CD4-positive, alpha-beta T cell treated with Interleukin-21 for 1 hour (primary cell): Measurements from ENCODE around the gene DCAKD.

Experiments
- DNase-seq: peaks from one replicate; pipeline ENCODE4 v3.0.0-alpha.2; 2020

Gene DCAKD

DNA sequence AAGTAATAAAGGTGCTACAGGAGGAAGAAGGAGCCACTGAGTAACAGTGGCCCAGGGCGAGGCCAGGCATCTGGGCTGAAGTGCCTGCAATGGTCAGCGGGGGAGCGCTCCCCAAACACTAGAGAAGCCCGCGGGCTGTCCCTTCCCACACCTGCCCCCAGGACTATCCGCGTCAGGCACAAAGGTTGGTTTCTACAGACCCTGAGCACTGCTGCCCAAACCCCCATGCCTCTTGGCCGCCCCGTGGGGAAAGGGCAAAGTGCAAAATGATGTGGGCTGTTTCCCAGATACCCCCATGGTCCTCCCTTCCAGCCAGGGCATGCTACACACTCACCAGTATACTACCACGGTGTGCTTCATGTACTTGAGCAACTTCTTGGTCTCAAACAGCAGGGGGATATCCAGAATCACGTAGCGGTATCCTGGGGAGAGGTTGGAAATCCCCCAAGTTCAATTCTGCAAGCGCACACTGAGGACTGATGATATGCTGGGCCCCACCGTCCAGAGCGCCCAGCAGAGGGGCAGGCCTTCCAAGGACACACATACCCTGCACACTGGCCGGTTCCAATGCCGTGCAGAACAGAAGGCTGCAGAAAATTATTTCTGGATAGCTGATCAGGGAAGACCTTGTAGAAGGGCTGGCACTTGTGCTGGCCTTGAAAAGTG lies 21.5 kb downstream of the DCAKD start:
- DNase-seq = no peak

DNA sequence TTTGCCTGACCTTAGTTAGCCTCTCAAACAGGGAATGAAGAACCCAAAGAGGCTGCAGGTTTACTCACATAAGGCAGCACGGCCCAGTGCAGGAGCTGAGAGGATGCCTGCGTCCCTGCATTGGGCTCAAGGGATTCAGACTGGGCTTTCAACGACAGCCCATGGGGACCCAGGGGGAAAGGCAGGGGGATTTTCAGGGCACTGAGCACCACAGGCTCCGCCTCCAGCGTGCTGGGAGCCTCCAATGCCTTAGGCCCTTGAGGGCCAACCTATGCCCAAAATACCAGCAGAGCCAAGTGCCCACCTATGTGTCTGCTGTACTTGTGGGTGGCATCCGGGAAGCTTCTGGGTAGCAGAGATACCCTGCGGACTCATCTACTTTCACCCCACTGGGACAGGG lies 22.3 kb downstream of the DCAKD start:
- no peak for DNase-seq

DNA sequence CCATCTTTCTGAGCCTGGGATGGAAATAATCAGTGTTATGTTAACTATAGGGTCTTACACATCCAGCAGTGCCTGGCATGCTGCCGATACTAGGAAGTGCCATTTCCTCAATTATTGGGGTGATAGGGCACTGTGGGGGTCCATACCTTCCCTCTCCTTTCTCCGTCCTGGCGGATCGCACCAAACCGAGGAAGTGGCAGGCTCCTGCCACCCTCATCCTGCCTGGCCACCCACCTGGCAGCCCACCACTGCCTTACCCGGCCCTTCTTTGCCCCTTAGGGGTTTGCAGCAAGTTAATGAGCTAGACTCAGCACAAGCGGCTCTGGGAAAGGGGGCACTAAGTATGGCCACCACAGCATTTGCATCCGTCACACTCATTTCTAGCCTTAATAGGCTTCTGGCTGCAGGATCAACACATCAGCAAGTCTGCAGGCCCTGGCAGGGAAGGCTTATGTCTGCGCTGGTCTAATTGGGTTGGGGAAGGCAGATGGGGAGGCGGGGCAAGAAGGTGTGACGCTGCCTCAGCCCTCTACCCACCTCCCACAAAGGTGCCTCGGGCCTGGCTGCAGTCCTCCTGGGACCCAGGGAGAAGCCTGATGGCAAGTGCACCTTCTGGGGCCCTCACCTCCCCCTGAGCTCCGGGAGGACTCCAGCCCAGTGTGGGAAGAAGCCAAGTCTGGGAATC lies 28.6 kb downstream of the DCAKD start:
- no peak for DNase-seq

DNA sequence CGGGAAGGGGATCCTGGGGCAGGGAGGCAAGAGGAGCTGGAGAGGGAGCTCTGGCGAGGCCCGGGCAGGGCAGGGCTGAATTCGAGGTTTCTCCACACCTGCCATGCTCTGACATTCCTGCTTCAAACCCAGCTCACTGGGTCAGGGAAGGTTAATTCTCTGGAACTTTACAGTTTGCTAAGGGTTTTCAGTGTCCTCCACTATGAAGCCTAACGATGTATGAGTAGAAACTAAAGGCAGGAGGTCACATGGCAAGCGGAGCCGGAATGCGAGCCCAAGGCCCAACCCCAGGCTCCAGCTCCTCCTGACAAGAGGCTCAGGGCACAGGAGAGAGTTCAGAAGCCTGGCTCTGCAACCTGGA lies 29.2 kb downstream of the DCAKD start:
- DNase-seq = no peak

DNA sequence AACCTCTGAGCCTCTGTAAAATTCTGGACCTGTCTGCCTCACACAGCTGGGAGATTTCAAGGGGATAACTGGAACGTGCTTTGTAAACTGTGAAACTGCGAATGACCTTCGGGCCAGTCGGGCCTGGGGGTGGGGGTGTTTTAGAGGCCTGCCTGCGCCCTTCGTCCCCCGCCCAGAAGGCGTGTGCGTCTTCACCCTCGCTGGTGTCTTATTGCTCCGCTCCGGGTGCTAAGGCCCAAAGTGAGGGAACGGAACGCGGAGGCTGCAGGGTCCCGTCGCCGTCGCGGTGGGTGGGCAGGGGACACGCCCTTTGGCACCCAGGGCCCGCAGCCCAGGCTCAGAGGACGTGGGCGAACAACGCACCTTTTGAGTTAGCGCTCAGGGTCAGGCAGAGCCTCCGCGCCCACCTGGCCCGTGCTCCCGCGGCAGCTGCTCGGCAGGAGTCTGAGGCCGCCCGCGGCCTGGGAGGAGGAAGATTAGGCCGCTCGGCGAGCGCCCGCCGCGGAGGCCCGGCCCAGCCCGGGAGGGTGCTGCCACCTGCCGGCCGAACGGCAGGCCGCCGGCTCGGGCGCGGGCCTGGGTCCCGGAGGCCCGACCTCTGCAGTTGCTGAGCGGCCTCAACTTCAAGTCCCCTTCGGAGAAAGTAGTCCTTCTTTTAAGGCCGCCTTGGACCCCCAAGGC lies 29.7 kb downstream of the DCAKD start:
- DNase-seq = peak; percentile 63

DNA sequence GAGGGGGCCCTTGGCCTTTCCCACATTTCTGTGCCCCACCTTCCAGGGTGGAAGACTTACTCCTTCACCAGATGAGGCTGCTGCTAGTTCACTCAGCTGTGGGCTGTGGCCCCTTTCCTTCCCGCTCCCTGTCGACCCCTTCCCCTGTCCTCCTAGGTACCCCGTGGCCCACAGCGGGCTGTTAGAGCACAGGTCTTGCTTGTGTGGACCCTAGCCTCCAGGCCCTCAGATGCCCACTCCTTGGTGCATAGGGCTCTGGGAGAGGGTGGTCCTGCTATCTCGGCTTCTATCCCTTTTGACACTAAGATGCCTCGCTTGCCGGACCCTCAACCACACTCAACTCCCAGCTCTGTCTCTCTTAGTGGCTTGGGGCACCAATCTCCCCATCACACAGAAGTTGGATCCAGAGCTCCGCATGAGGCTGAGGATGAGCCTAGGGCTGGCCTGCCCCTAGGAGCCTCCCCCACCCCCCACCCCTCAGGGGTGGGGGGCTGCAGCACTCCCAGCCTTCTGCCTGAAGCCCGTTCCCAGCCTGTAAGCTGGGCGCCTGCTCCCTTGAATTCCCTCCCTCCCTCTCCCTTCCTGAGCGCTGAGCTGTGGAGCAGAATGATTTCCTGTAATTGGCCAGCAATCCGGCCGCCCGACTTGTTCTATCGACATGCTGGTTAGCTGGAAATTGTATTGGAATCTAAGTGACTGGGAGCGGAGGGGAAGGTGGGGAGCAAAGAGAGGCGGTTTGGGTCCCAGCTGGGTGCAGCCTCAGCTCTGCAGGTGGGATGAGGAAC lies 30.9 kb downstream of the DCAKD start:
- DNase-seq = no peak

DNA sequence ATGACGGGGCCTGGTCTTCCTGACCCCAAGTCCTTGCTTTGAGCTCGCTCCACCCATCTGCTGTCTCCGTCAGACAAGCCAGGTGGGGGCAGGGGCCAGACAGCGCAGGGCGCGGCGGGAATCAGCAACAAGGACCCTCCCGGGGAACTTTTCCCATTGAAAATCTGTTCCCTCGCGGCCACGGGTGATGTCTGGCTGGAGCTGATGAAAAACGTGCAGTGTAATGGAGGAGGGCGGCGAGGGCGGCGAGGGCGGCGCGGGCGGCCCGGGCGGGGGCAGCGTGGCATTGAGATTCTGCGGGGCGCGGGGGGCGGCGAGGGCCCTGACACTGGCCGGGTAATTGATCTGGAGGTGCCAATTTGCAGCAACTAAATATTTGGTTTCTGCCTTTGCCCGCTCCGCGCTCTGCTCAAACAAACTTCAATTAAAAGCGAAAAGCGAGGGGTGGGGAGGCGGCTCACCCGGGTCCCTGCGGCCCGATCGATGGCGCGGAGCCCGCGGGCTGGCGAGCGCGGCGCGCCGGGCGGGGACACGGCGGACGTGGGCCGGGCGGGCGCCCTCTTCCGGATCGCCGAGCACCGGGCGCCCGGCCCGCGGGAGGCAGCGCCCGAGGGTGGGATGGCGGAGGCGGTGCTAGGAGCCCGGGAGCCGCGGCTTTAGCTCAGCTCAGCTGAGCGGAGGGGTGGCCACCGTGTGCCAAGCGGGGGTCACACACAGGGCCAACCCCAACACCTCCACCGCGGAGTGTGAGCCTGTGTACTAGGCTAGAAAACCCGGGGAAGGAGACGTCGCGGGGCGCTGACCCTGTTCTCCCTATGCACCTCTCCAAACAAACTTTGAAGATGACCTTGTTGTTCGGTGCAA lies 32.4 kb downstream of the DCAKD start:
- DNase-seq = peak; percentile 26

DNA sequence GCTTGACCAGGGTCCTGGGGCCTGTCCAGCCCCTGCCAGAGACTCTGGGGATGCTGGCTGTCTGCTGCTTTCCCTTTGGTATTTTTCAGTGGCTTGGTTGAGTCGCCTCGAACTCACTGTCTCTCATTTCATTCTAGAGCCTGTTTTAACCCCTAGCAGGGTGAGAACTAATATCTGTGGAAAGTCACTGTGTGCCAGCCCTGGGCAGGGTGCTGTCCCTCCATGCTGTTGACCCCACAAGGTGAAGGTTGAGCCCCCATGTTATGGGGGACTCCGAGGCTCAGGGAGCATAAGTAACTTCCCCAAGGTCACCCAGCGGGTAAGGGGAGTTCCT lies 33.0 kb downstream of the DCAKD start:
- DNase-seq = no peak

DNA sequence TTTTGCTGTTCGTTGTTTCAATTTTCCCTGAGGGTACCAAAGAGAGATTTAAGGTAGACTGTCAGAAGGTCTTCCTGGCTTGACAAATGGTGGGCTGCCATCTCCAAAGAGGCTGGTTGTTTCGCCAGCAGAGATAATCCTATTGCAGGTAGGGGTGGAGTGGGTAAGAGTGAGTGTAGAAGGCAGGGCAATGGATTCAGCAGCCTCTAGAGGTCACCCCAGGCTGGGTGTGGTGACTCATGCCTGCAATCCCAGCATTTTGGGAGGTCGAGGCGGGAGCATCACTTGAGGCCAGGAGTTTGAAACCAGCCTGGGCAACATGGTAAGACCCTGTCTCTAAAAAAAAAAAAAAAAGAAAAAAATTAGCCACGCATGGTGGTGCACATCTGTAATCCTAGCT lies 34.6 kb downstream of the DCAKD start:
- DNase-seq = no peak

DNA sequence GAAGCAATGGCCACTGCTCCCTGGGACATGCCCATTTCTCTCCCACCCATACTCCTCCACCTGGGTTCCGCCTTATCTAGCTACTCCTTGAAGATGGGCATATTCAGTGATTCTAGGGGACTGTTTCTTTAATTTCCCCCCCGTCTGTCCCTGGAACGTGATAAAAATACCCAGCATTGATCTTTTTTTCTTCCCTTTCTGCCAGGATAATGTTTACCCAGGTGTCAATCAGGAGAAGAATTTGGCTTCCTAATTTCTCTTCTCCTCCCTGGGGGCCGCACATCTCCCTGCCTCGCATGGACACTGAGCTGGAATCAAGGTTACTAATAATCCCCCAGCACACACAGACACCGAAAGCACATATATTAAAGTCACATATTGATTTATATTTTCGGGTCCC lies 35.2 kb downstream of the DCAKD start:
- no peak for DNase-seq

DNA sequence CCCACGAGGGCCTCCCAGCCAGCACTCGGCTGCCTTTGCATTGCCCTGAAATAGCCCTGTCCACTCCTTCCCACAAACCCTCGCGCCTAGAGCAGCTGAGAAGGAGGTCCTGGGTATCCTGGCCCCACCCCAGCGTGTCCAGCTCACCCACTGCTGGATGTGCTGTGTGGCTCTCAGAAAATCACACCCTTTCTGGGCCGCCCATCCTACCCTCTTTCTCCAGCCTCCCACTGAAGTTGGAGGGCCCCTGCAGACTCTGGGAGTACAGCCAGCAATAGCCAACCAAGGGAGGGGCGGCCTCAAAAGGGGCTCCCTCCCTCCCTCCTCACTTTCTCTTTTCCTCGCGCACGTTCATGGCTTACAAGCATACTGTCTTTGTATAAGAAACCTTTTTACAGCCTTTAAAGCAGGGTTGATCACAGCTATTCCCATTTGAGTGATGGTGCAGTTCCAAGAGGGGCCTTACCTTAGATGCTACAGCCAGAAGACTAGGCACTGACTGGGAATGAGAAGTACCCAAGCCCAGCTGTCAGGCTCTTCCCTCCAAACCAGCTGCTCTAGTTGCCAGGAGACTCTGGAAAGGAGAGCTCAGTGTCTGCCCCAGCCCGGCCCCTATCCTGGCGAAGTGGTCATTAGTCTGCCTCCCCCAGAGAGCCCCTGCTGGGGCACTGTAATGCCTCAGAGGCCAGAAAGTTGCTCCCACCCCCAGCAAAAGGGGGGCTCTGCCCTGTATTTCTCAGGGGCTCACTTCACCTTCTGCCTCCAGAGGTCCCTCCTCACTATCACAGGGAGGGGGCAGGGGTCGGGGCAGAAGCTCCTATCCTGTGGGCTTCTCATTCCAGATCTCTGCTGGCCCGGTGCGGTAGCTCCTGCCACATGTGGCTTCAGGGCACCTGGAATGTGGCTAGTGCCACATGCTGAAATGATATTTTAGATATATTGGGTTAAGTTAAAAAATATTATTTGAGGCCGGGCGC lies 38.1 kb downstream of the DCAKD start:
- DNase-seq = no peak

DNA sequence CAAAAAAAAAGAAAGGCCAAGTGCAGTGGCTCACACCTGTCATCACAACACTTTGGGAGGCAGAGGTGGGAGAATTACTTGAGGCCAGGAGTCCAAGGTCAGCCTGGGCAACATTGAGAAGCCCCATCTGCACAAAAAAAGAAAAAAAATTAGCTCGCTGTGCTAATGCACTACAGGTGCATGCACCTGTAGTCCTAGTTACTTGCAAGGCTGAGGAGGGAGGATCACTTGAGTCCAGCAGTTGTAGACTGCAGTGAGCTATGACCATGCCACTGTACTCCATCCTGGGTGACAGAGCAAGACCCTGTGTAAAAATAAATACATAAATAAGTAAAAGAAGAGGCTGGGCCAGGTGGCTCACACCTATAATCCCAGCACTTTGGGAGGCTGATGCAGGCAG lies 39.7 kb downstream of the DCAKD start:
- DNase-seq = no peak

DNA sequence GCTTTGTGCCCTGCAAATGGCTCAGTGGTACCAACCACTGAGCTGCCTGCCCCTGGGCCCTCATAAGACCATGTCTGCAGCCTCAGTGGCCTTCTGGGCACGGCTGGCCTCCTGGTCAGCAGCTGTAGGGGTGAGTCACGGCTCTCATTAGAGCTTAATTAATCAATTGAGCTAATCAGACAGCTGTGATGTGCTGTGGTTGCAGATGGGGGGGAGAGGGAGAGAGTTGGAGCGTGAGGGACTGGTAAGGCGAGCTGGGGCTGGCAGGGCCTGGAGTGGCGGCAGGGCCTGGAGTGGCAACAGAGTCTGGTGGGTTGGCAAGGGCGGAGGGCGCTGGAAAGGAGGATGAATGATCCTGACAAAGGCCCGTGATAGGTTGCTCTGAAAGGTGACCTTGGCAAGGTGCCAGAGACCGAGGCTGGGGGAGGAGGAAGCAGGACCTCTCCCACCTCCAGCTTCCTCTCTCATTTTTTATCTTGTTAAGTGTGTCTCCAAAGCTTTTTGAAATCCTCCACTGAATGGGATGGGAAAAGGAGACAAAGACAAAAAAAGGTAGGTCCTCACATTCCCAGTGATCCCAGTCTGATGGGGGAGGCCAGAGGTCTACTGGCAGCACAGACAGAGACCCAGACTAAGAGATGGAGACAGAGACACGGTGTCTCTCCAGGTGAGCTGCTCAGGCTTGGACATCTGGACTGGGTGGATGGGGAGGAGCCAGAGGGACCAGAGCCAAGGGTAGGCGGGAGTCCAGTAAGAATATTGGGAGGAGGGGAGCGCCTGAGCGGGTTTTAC lies 41.6 kb downstream of the DCAKD start:
- DNase-seq = no peak

DNA sequence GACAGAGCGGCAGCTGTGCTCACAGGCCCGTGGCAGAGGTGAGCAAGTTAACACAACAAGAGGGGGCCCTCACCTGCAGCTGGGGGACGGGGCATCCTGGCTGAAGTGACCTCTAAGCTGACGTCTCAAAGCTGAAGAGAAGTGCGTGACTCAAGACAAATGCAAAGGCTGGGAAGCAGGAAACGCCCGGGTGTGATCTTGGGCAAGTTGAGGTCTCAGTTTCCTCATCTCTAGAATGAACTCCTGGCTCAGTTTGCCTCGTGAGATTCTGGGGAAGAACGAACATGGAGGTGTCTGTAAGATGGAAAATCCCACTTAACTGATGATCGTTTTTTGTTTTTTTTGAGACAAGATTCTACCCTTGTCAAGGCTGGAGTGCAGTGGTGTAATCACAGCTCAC lies 43.2 kb downstream of the DCAKD start:
- no peak for DNase-seq

DNA sequence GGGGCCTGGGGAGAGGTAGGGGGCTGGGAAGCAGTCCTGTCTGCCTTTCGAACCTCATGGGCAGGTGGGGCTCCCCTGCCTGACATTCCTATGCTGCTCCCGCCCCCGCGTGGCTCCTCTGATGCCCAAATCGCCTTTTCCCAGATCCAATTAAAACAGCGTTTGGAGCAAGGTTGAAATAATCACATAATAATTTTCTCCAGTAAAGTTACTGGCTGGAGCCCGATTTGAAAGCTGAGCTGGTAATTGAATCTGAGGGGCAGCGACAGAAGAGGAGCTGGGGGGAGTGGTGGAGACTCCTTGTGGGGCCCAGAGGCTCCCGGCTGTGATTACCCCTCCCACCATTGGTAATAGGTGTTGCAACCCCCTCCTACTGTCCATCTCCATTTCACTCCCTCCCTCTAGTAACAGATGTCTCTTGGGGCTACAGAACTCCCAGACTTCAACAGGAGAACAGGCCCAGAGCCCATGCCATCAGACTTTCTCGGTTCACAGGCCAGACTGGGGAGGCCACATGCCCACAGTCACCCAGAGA lies 44.4 kb downstream of the DCAKD start:
- DNase-seq = no peak

DNA sequence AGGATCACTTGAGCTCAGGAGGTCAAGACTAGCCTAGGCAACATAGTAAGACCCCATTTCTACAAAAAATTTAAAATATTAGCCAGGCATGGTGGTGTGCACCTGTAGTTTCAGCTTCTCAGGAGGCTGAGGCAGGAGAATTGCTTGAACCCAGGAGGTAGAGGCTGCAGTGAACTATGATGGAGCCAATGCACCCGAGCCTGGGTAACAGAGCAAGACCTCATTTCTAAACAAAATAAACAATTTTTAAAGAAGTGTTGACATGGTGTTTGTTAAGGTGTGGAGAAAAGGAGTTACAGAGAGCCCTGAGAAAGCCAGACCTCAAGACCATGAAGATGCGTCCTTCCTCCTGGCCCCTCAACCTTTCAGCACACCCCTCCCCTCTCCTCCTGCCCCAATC lies 45.7 kb downstream of the DCAKD start:
- no peak for DNase-seq

DNA sequence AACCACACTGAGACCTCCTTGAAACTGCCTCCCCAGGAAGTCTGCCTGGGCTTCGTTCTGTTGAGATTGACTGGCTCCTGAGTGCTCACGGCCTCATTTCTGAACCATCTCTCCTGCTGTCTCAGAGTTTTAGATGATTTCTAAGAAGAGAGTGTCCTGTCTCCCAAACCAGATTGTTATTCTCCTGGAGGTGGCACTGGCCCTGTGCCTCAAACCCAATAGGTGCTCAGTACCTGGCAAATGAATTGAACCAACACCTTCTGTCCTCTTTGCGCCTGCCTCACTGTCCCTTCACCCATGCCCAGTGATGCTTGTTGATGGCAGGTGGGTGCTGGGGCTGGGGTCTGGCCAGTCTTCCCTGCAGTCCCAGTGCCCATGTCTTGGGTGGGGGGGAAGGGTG lies 47.0 kb downstream of the DCAKD start:
- no peak for DNase-seq

DNA sequence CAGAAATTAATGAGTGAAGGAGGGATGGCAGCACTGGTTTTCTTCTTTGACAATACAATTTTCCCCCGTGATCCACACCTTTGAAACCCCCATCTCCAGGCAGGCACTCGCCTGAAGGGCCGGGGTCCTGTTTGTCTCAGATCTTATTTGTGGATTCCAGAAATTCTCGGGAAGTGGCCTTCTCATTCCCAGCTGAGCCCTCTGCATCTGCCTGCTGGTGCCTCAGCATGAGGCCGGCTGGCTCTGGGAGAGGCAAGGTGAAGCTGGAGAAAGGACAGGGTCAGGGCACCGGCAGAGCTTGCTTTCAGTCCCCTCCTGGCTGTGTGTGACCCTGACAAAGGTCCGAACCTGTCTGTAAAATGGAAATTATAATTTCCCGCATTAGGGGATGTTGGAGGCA lies 47.6 kb downstream of the DCAKD start:
- DNase-seq = no peak

DNA sequence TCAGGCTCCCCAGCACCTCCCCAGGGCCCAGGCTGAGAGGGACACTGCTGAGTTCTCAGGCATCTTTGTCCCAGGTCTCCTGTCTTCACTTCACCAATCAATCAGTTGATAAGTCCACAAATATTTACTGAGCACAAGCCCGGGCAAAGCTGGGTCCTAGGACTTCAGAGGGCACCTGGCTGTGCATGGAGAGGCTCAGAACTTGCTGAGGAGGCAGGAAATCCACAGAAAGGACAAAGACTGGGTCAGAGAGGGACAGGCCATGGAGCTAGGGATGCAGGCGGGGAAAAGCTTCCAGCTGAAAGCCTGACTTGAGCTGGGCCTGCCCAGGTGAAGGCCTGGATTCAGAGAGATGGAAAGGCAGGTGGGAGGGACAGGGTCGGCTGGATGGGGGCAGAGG lies 50.1 kb downstream of the DCAKD start:
- no peak for DNase-seq

DNA sequence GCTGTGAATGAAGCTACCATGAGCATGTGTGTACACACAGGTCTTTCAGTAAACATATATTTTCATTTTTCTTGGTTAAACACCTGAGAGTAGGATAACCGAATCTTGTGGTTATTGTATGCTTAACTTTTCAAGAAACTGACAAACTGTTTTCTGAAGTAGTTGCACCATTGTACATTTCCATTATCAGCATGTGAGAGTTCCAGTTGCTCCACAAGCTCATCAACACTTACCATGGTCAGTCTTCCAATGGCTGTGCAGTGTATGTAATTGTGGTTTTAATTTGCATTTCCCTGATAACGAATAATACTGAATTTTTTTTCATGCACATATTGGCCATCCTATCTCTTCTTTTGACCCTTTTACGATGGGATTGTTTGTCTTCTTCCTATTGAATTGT lies 52.0 kb downstream of the DCAKD start:
- DNase-seq = no peak

DNA sequence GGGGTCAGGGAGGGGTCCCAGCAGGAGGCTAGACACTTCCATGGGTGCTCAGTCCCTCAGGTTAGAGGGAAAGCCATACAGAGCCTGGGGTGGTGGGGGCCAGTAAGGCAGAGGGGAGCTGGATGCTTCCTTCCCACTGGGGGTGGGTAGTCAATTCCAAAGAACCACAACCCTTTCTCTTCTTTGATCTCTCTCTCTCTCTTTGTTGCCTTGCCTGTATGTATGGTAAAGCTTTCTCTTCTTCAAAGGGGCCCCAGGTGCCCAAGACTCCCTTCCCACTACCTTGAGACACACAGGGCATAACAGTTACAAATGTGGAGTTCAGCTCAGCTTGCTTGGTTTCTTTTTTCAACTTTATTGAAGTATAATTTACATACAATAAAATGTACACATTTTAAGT lies 52.8 kb downstream of the DCAKD start:
- no peak for DNase-seq
